NCI-H1694 (cell line): ENCODE results near the gene CYP19A1.

Experiments used
- DNase-seq: peaks from one replicate; lab custom pipeline; 2025; lab: John Stamatoyannopoulos, UW

The CYP19A1 gene

DNA sequence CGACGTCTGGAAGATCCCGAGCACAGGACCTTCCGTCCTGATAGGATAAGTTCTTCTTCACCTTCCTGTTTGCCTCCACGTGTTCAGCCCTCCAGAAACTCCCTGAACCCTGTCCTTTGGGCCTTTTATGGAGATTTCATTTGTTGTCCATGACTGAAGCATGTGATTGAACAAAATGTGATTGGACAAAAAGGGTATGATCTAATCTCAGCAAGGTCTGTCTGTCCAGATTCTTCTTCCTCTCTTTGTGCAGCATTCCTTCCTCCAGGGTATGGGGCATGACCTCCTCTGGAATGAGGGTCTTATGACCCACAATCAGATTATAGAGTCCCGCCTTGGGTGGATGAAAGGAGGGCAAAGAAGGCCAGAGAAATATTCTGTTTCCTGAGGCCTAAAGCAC lies at the start of gene CYP19A1:
TSS of gene CYP19A1 (minus strand) at position 101 of the 400 bp plus-strand sequence. CDS start 95,684 bp downstream, outside the sequence.
- no peak for DNase-seq

DNA sequence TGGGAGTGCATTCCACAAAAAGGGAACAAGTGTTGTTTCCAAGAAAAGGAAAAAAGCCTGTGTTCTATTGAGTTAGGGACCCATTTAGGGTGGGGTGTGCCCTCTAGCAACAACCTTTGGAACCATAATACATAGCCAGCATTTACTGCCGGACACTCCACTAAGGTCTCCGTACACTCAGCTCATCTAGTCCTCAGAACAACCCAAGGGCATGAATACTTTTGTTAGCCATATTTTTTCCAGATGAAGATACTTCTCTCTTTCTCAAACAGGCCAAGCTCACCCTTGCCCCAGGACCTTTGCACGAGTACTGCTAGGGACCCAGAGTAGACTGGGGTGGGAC lies 49.3 kb upstream of the CYP19A1 start:
- DNase-seq = no peak

DNA sequence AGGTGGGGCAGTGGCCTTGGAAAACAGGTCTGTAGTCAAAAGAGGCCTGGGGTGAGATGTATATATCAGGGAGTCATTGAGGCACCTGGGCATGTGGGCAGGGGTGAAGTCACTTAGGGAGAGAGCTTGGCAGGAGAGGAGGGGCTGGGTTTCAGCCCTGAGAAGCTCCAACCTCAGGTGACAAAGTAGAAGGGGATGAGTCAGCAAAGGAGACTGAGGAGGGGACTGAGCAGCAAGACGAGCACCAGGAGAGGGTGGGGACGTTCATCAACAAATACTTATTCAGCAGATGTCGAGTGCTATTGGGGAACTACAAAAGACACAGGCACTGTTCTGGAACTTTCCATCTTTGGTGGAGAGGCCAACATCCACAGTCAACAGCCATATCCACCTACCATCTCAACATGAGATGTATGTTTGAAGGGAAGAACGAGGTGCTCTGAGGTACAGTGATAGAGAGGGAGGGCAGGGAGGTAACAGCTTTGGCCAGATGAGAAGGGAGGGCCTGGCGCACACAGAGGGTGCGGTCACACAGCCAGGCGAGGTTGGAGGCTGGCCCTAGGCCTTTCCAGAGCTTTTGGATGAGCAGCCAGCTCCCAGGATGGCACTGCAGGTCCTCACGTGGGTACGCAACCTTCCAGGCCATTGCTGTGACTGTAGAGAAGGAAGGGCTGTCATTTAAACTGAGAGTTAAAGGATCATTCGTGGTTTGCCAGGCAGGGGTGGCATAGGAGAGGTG lies 48.7 kb upstream of the CYP19A1 start:
- no peak for DNase-seq

DNA sequence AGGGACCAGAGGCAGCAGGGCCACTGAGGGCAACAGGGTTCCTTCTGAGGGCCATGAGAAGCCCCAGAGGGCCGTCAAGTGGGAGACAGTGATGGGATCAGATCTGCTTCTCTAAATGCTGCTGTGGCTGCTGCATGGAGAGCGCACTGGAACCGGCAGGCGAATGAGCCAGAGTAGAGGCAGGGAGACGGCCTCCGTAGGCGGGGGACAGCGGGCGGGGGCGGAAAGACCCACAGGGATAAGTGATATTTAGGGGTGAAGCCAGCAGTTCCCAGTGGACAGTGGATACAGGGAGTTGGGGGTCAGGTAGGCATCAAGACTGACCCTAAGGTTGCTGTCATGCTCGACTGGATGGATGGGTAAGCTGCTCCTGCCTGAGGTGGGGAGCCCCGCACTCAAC lies 48.1 kb upstream of the CYP19A1 start:
- DNase-seq = no peak

DNA sequence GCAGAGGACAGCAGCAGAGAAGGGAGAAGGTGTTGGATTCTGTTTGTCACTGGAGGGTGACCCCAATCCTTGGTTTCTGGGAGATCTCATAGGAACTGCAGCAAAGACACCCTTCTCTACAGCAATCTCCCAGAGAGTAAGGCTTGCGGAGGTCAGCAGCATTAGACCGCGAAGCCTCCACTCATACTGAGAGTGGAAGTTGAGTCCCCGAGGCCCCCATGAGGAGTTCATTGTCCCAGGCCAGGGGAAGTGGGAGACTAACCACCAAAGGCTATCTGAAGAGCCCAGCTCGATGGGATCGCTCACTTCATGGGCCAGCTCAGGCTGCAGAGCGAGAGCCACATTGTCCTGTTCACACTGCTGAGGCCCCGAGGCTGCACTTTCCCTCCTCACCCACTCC lies 47.6 kb upstream of the CYP19A1 start:
- no peak for DNase-seq

DNA sequence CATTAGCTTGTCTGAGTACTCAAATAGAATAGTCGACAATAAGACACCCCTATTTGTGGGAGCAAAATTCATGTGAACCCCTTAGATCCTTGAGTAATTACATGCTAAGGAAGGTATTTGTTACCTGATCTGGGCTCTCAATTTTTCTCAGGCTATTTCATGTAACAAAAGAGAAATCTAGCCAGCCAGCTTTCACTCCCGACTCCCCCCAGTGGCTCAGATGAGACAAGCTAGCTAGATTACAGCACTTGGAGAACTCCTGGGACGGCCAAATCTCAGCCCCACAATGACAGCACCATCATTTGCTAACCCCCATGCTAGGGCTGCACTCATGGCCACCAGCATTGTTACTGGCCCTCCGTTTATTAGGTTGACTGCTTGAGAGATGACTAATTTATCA lies 44.4 kb upstream of the CYP19A1 start:
- DNase-seq = no peak

DNA sequence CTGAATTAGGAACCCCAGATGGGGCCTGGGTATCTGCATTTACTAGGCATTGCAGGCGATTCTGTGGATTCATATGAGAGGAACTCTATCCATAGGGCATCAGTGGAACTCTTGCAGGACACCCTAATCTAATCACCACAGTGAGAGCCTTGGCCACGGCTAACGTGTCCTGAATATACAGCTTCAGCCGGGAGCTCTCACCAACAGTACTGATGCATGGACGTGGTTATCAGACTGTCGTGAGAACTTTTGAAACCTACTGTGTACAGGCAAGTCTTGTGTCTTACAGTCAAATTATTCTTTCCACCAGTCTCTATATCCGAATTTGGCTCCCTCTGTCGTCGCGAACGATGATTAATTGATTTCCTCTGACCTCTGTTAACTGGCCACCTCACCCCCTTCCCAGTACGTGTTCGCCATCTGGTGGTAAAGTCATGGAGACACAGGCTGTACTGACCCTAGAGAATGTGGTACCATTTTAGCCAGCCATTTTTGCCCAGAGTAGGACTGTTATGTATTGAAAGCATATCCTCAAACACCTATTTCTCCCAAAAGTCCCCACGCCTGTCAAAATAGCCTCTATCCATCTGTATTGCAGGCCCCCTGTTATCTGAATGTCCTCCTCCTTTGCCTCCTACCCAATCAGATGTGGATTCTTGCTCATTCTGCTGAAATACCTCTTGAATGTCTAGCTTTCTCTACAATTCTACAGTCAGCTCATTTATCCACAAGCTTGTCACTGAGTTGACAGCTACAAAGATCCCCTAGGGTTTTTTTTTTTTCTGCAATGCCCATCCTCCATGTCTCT lies 42.8 kb upstream of the CYP19A1 start:
- peak; percentile 4 for DNase-seq

DNA sequence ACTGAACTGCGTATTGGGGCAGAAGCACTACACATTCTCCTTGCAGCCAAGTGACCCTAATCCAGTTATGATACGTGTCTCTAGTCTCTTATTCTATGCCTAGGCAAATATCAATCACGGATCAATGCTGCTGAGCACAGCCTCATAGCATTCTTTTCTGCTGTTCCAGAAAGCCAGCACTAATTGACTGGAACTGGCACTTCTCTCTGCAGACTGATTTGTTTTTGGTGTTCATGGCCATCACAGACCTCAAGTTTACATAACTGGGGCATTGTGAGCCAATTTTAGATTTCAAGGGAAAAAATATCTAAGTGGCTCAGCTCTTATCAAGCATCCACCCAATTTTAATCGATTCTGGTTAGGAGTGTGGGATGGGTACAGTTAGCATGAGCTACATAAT lies 41.0 kb upstream of the CYP19A1 start:
- DNase-seq = no peak

DNA sequence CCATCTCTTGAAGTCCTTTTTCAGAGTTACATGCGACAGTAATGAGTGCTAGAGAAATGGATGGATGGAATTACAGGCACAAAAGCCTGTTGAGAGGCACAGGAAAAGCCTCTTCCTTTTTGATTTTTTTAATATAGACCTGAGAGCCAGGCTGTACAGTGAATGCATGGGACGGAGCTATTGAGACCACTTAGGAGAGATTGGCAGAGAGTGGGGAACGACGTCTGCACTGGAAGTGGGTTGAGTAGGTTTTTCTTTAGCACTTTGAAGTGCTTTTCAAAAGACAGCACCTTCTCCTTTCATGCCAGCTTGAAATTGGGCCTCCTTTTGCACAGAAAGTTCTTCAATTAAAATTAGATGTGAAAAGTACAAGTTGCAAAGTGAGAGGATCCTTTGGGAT lies 40.0 kb upstream of the CYP19A1 start:
- no peak for DNase-seq

DNA sequence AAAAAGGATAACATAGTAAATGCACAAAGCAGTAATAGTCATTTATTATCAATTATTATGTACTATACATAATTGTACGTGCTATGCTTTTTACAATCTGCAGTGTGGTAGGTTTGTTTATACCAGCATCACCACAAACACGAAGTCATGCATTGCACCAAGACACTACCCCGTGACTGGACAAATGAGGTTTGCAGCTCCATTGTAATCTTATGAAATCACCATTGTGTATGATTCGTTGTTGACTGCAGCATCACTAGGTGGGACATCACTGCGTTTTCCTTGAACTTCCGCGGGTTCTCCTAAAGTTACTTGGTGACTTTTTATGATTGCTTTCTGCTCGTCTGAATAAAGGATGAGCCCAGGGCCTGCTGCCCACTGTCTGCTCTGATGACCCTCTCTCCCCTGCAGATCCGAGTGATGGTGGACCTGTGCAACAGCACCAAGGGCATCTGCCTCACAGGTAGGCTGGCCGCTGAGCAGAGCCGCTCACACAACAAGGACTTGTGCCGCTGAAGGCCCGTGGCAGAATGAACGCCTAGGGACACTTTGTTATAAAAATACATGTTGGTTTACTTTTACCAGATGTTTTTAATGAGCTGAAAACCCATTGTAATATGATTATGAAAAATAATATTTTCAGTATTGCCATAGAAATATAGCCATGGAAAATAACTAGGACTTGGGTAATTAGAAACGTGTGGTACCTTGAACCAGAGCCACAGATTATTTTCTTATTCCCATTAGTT lies 38.8 kb upstream of the CYP19A1 start:
- no peak for DNase-seq

DNA sequence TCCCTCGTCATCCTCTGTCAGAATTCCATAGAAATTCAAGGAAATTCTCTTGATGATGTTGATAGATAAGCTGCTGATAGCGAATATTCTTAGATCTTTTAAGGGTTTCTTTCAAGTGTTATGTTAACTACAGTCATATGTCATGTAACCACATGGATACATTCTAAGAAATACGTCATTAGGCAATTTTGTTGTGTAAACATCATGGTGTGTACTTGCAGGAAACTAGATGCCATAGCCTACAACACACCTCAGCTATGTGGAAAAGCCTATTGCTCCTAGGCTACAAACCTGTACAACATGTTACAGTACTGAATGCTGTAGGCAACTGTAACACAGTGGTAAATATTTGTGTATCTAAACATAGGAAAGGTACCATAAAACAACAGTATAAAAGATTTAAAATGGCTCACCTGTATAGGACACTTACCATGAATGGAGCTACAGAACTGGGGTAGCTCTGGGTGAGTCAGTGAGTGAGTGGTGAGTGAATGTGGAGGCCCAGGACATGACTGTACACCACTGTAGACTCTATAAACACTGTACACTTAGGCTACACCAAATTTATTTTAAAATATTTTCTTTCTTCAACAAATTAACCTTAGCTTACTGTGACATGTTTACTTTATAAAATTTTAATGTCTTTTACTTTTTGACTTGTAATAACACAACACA lies 37.7 kb upstream of the CYP19A1 start:
- DNase-seq = no peak

DNA sequence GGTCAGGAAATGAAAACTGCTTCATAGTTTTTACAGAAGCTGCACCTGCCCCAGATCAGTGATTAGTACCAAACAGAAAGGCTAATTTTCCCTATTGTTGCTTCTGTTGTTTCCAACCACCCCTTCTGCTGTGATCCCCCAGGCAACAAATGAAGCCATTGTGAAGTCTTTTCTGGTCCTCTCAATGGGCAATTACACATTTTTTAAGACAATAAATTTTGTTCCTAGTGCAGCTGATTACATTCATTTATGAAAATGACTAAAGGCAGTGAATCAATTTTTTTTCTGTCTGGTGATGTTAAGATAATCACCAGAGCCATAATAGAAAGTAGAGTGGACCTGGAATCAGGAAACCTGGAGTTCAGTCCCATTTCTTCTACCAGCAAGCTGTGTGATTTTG lies 35.7 kb upstream of the CYP19A1 start:
- no peak for DNase-seq

DNA sequence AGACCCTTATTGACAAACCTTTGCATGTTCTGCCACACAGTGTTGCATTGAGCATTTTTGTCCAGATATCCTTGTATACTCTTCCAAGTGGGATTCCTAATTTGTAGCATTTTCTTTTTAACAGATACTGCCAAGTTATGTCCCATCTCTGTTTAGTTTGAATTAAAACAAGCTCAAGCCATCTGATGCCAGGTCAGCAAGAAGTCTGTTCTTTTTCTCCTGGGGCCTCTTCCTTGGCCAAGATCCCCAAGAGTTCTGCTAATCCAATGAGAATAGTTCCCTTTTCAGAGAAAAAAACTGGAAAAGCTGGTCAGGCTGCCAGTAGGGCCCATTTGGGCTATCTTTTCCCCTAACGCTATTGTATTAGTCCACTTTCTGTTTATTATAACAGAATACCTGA lies 32.9 kb upstream of the CYP19A1 start:
- no peak for DNase-seq

DNA sequence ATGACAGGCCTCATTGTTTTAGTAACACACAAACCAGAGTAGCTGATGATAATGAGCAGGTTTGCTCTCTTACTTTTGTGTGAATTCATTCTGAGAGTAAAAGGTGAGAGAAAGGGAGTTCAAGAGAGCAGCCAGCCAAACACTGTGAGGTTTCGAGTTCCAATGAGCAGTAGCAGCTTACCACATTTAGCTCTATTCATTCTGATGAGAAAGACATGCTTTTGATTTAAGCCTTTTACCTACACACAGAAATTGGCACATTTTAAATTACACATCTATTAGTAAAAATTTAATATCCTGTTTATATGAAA lies 31.0 kb upstream of the CYP19A1 start:
- no peak for DNase-seq

DNA sequence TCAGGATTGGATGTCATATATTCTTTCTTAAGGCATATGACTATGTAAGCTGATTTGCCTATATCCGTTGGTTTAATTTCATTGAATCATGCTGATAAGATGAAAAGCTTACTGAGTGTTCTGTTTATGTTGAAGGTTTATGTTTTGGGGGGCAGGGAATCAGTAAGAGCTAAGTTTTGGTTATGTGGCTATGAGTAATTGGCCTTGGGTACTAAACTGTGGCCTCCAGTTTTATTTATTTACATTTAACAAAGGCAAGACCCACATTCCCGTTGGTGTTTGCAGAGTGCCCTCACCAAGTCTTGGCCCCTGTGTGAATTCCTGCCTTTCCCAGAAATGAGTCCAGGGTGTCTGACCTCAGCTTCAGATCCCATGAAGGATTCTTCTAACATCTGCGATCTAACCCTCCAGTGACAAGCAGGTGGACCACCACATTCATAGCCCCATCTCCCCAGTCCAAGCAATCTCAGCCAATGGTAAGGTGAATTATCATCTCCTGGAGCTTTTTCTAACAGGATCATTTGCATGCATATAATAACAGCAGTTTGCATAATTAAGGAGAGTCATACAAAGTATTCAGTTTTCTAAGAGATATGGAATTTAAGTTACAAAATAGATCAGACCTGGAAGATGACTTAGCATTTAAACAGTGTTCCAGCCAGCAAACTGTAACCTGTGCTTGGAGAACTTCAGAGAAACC lies 30.5 kb upstream of the CYP19A1 start:
- no peak for DNase-seq

DNA sequence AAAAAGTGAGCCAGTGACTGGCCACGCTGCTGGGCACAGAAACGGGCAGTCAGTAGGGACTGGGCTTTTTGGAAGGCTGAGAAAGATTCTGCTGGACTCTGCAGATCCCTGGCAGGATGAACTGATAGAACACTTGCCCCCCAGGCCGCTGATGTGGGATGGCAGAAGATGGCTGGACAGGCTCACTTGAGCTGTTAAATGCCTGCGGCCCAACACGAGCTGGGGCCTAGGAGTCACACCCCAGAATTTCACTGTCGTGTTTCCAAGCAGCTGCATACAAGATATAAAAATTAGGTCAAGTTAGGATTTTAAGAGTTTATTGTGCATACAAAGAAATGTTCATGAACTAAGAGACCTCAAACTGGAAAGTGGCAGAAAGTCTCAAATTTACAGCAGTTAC lies 29.9 kb upstream of the CYP19A1 start:
- no peak for DNase-seq

DNA sequence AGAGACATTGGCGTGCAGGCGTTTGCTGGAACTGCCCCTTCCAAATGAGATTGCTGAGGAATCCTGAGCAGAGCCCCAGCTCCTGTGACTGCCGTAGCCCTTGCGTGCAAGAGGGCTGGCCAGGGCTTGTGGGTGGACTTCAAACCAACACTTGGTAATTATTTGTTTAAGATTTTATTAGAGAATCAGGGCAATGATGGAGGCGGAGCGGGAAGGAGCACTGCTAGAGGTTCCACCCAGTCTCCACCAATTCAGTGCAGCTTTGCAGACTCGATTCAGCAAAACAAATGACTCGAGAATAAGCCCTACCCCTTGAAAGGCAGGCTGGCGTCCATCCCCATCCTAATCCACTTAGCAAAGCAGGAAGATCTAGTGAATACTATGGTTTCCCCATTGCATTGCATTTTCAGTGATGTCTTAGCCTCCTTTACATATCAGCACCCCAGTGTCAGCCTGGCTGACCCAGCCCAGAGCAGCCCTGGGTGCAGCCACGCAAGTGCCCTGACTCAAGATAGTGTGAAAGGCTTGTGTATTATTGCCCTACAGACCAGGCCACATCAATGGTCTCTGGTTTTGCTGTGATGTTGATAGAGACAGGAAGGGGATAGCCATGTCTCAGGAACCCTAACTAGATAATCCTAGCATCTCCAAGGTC lies 29.1 kb upstream of the CYP19A1 start:
- DNase-seq = no peak

DNA sequence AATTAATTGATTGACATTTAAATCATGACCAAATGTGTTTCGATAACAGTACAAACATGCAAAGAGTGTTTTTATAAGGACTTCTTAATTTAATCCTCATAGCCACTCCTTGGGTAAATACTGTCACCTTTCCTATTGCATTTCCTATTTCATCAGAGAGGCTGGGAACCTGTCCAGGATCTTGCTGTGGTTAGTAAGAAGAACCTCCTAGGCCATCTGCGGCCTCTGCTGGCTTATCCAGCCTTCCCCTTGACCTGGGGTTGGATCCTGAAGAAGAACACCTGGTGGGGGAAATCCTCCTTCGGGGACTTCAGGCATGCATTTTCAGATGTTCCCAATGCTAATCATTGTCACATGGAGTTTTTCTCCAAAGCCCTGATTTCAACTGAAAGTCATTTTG lies 28.5 kb upstream of the CYP19A1 start:
- no peak for DNase-seq

DNA sequence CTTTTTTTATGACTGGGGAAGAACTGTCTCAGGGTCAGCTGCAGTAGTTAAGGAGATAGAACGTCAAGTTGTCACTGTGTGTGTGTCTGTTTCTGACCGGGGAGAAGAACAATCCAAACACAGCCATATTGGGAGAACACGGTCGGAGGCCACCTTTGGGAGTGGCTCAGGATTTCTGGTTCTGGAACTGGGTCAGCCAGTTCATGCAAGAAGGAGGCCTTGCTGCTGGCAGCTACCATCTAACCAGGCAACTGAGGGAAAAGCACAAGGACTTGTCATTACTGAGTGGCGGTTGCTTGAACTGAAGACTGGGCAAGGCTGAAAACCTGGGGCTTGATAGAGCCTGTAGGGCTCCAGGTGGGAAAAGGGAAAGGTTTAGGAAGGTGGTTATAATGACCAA lies 27.7 kb upstream of the CYP19A1 start:
- no peak for DNase-seq

DNA sequence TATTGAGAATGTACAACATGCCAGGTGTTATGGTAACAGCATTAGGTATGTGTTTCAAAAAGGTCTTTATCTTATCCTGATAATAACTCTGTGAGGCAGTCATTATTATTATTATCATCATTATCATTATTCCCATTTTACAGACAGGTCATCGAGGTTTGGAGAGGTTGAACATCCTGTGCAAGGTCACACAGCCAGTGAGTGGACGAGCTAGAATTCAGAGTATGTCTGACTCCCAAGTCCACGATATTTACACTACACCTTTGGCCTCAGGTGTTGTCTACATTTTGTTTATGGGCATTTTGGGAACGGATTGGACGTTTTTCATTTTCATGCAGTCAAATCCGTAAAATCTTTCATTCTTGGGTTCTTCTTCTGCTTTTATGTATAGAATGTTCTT lies 27.0 kb upstream of the CYP19A1 start:
- DNase-seq = no peak

DNA sequence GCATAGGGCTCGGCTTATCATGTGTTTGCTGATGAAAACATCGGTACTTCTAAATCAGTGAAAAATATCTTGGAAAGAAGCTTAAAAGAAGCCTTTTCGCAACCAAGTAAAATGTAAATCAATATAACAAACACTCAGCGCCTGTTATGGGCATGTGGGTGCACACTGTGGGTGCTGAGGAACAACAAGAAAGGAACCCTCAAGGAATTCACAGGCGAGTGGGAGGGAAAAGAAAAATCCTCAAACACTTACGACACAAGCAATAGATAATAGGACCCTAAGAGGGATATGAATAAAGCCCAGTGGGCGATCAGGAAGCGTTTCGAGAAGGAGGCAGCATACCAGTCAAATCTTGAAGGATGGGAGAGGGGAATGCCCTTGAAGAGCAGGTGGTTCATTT lies 25.0 kb upstream of the CYP19A1 start:
- DNase-seq = no peak

DNA sequence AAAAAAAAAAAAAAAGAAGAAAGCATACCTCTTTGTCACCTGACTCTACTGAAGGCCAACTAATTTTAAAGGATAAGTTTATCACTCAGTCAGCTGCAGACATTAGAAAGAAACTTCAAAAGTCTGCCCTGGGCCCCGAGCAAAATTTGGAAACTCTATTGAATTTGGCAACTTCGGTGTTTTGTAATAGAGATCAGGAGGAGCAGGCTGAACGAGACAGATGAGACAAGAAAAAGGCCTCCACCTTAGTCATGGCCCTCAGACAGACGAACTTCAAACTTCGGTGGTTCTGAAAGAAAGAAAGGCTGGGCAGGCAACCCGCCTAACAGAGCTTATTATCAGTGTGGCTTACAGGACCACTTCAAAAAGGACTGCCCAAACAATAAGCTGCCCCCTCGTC lies 21.6 kb upstream of the CYP19A1 start:
- DNase-seq = no peak
